Stimulated activated CD8-positive, alpha-beta memory T cell treated with anti-CD3 and anti-CD28 coated beads, Interleukin-12 subunit alpha, Interleukin-12 subunit beta, amount 100 ng/mL, for 1 hour (primary cell): ENCODE measurements around the gene CYP27C1.
"Not testable (repeated sequence)": the region's sequence is repeated elsewhere in the genome, so short reads cannot be mapped to it uniquely, and the experiment has no call there.

Experiments
- DNase-seq: peaks from one replicate; pipeline ENCODE4 v3.0.0-alpha.2; 2020; ENCODE audit warnings: low read depth

The CYP27C1 gene

GRCh38 chr2:127220102-127220767, at the start of gene CYP27C1:
CYP27C1 (minus strand) TSS chr2:127220299; CDS start chr2:127220270, 29 bp downstream.
- DNase-seq, result no peak

GRCh38 chr2:127261804-127262406, 41.8 kb upstream of the CYP27C1 start:
- DNase-seq, result no peak

DNA sequence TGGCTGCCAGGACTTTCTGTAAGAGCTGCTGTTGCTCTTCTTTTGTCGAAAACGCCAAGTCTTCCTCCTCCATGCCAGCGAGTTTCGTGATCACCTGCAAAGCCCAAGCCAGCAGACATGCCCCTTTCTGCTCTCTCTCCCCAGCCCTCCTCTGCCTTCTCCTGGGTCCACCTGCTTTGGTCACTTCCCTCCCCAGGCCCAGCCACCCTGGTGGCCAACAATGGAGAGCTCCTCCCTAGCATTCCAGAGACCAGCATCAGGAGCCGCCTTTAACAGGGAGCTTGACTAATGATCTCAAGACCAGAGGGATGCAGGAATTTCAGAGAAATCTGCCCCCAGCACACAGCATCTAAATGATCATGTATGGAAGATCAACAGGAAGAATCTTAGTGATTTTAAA, 39.3 kb upstream of the CYP27C1 start:
- no peak for DNase-seq

DNA sequence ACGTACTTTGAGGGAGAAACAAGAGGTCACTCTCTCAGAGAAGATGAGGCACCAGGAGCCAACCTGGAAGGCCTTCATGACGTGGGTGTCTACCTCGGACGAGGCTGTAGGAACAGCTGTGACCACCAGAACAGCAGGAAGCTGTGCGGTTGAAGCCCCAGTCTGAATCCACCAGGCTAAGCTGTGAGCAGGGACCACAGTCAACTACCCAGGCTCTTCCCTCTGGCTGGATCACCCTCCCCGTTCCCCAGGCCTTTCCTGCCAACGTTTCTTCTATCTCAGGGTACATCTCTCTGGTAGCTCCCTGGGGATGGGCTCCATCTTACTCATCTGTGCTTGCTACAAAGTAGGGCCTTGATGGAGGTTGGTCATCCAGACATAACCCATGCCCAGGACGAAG, 36.8 kb upstream of the CYP27C1 start:
- DNase-seq, result no peak

DNA sequence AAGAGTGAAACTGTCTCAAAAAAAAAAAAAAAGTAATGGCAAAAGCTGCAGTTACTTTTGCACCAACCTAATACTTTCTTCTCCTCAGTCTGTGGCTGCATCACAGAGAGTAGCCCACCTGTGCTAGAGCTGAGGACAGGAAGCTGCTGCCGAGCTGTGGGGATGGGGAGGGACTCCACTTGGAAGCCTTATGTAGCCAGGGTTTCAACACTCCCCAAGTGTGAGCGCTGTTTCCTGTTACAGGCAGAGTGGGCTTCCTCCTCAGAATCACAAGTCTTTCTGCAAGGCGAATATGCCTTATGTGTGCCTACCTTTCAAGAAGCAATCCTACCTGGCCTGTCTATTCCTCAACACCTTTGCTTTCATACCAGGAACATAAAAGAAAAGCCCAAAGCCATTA, 36.3 kb upstream of the CYP27C1 start:
- no peak for DNase-seq

DNA sequence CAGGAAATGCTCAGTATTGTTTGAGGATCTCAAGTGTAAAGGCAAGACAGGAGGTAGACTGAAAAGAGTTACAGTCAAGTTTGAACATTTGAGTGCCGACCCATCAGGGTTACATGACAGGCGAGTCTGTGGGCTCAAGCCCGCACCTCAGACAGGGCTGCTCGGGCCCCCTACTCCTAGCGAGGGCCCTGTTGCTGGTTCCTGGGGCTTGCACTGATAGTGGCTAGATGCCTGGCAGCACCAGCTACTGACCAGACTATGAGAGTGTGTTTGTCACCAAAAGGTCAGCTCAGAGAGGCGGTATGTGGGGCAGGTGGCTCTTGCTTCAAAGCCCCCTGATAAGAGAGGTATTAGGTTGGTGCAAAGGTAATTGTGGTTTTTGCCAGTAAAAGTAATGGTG, 35.6 kb upstream of the CYP27C1 start:
- no peak for DNase-seq

- DNase-seq, result no peak
Observed at GRCh38 chr2:127255146-127255545, 35.0 kb upstream of the CYP27C1 start.

GRCh38 chr2:127254386-127254981, 34.4 kb upstream of the CYP27C1 start:
- DNase-seq, result no peak

DNA sequence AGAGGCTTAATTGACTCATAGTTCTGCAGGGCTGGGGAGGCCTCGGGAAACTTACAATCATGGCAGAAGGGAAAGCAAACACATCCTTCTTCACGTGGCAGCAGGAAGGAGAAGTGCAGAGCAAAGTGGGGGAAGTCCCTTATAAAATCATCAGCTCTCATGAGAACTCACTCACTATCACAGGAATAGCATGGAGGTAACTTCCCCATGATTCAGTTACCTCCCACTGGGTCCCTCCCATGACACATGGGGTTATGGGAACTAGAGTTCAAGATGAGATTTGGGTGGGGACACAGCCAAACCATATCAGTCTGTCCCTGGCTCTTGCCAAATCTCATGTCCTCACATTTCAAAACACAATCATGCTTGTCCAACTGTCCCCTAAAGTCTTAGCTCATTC, 21.1 kb upstream of the CYP27C1 start:
- DNase-seq, result not testable (repeated sequence)

DNA sequence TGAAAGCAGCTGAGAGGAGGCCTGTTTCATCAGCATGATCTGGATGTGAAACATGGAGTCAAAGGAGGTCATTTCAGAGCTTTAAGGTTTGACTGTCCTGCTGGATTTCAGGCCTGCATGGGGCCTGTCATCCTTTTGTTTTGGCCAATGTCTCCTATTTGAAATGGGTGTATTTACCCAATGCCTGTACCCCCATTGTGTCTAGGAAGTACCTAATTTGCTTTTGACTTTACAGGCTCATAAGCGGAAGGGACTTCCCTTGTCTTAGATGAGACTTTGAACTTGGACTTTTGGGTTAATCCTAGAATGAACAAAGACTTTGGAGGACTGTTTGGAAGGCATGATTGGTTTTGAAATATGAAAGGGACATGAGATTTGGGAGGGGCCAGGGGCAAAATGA, 19.3 kb upstream of the CYP27C1 start:
- no peak for DNase-seq

DNA sequence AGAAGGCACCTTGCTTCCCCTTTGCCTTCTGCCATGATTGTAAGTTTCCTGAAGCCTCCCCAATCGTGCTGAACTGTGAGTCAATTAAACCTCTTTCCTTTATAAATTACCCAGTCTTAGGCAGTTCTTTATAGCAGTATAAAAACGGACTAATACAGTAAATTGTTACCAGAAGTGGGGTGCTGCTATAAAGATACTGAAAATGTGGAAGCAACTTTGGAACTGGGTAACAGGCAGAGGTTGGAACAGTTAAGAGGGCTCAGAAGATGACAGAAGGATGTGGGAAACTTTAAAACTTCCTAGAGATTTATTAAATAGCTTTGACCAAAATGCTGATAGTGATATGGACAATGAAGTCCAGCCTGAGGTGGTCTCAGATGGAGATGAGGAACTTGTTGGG, 17.7 kb upstream of the CYP27C1 start:
- not testable (repeated sequence) for DNase-seq

- DNase-seq, result no peak
Observed at GRCh38 chr2:127235082-127235702, 15.1 kb upstream of the CYP27C1 start.

- no peak for DNase-seq
Observed at GRCh38 chr2:127233710-127234109, 13.6 kb upstream of the CYP27C1 start.

- no peak for DNase-seq
Observed at GRCh38 chr2:127231130-127231865, 11.2 kb upstream of the CYP27C1 start.

- no peak for DNase-seq
Observed at GRCh38 chr2:127229555-127229954, 9.5 kb upstream of the CYP27C1 start.

DNA sequence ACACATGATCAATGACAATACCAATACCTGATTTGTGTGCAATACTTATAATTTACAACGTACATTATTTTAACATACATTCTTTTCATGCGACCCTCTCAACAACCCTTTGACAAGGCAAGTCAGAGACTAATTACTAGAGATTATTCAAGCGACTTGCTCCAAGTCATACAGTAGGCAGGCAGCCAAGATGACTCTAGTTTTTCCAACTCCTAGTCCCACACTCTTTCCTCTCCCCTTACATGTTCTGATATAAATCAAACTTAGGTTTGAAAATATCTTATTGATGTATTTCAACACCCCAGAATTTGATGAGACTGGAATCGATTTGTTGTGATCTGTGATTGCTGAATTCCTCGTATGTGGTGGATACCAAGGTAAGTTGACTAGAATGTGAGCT, 8.0 kb upstream of the CYP27C1 start:
- no peak for DNase-seq

DNA sequence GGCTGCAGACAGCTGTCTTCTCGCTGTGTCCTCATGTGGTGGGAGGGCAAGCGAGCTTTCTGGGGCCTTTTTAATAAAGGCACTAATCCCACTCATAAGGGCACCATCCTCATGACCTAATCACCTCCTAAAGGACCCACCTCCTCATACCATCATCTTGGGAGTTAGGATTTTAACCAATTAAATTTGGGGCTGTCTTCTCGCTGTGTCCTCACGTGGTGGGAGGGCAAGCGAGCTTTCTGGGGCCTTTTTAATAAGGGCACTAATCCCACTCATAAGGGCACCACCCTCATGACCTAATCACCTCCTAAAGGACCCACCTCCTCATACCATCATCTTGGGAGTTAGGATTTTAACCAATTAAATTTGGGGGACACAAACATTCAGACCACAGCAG, 7.2 kb upstream of the CYP27C1 start:
- DNase-seq, result not testable (repeated sequence)

GRCh38 chr2:127226520-127227263, 6.6 kb upstream of the CYP27C1 start:
- no peak for DNase-seq

DNA sequence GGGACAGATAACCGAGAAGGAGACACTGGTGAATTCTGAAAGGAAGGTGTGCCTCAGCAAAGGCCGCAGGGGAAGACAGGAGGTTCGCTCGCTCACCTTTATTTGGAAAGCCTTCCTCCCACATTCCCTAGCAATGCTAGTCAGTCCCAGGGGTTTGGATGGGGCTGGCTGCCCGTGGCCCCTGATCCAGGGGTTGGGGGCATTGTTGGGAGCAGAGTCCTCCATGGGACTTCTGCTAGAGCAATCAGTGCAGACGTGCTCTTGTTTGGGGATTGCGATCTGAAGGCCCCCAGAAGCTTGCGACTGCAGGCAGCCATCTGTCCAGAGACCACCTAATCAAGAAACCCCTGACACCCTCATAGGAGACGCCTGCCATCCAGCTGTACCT, 6.0 kb upstream of the CYP27C1 start:
- no peak for DNase-seq

- no peak for DNase-seq
Observed at GRCh38 chr2:127225186-127225960, 5.3 kb upstream of the CYP27C1 start.

GRCh38 chr2:127224135-127224534, 4.0 kb upstream of the CYP27C1 start:
- not testable (repeated sequence) for DNase-seq
